Measurements from ENCODE around the gene DDX19B. TPM values are rescaled to one million over a fixed set of nuclear protein-coding genes. Genes with fewer than 3 reads are reported as not detected.
A peak's percentile ranks its signal among the peaks of the same experiment; 100 is the strongest.

The DDX19B gene
- total and polyA plus RNA-seq, 9 of the 15 experiments (the other 6 are each of a cell fraction or from before 2014, with no cell fraction given): 7.0 to 32.9 (median 19.3) TPM

GRCh38 chr16:70331091-70331490 lies 32.1 kb downstream of the DDX19B start:
- ChIA-PET POLR2A (interaction anchor here (0.6 to 2.1 kb wide), 8 partner anchors 9 to 79 kb away, joined by 3 to 7 read pairs (median 4); partner anchors contain the start of genes AARS1 and EXOSC6), CTCF (ENCODE audit: low intra/inter-chr PET ratio) (no interaction called here)
- intact Hi-C loops (cut with micrococcal nuclease) (no loop called here), in situ Hi-C loops (cut with MboI) (no loop called here)
- no TSS peak for BruUV-seq (replicated peaks)
- Histone ChIP-seq H2AFZ (ENCODE audit: low read depth, low read length) (no peak overlapping the region), H3K4me3 (no peak overlapping the region), H3K9me3 (replicated peaks; ENCODE audit: control insufficient read depth, insufficient read depth, low read depth, low read length) (no peaks in the 10 kb centered on the region), H3K9ac (ENCODE audit: insufficient read depth in 1 of 2, low read depth in 2 of 2, low read length in 2 of 2) (no peak overlapping the region), H3K27ac (ENCODE audit: extremely low read depth, low read depth, low read length) (no peak overlapping the region), H3K4me1 (replicated peaks in 1 of 2; ENCODE audit: control insufficient read depth in 2 of 2, insufficient read depth in 2 of 2, low read length in 2 of 2) (peaks cover 4% of the 10 kb centered on the region in 2 experiments; a peak in 3 of 5 replicates), H3K79me2 (ENCODE audit: control insufficient read depth, insufficient read depth, low read length) (no peaks in the 10 kb centered on the region), H3K9me1 (ENCODE audit: control insufficient read depth, insufficient read depth, low read length) (no peaks in the 10 kb centered on the region), H3K27me3 (ENCODE audit: control insufficient read depth in 2 of 2, insufficient read depth in 2 of 2, low read length in 2 of 2) (no peaks in the 10 kb centered on the region), H4K20me1 (replicated peaks; ENCODE audit: control insufficient read depth, insufficient read depth, low read length) (no peaks in the 10 kb centered on the region), H3K4me2 (ENCODE audit: insufficient read depth, low read length) (no peak overlapping the region), H3K36me3 (ENCODE audit: control insufficient read depth, insufficient read depth, low read length) (peaks cover 30% of the 10 kb centered on the region; the same call in 2 of the 3 replicates)
- DNase-seq (ENCODE audit: extremely low read depth in 1 of 4, low spot score in 3 of 4) (no peak), FAIRE-seq (no peak), ATAC-seq (no peak)
- WGBS (ENCODE audit: insufficient coverage, low coverage, missing lambda C conversion rate): 75% methylated on average over 1 of the region's 1 CpG
- TF ChIP-seq KHSRP (IDR thresholded peaks at IDR 0.05) (no peak), ZNF121 (CRISPR knock-in tag; conservative IDR thresholded peaks at IDR 0.05) (0 out of 2 replicates have a peak, but pooled peaks have one; percentile 58)

DNA sequence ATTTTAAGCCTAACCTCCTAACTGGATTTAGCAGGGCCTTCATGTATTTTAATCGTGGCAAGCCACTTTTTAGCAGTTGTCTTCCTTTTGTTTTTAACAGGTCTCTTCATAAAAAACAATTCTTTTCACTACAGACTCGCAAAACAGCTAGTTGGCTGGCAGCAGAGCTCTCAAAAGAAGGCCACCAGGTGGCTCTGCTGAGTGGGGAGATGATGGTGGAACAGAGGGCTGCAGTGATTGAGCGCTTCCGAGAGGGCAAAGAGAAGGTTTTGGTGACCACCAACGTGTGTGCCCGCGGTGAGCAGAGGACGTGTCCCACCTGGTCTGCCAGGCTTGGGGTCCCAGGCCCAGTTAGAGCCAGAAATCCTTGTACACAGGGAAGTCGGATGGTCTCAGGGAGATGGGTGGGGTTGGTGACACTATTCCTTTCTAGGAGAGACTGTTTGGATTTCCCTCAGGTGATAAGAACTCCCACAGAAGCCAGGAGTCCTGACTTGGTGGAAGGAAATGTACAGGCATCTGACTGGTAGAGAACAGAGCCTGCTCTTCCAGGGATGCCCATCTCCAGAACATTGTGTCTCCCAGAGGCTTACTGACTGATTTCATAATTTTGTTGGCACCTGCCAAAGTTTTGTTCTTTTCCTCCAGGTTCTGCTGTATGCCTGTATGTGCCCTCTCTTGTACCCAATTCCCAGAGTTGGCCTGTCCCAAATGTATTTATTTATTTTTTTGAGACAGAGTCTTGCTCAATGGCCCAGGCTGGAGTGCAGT lies 32.8 kb downstream of the DDX19B start:
- H3K4me2 ChIP-seq (ENCODE audit: insufficient read depth, low read length): no peak overlapping the region
- H3K79me2 ChIP-seq (ENCODE audit: control insufficient read depth, insufficient read depth, low read length): no peaks in the 10 kb centered on the region
- H2AFZ ChIP-seq (ENCODE audit: low read depth, low read length): no peak overlapping the region
- H3K27me3 ChIP-seq (ENCODE audit: control insufficient read depth in 2 of 2, insufficient read depth in 2 of 2, low read length in 2 of 2): no peaks in the 10 kb centered on the region
- no peaks in the 10 kb centered on the region for H3K9me1 ChIP-seq (ENCODE audit: control insufficient read depth, insufficient read depth, low read length)
- FAIRE-seq (peak; percentile 91), ATAC-seq (peak; percentile 88), DNase-seq (ENCODE audit: extremely low read depth in 1 of 4, low spot score in 3 of 4) (peak in 2 of 4 experiments; percentile 32 to 33)
- H3K27ac ChIP-seq (ENCODE audit: extremely low read depth, low read depth, low read length): no peak overlapping the region
- no peaks in the 10 kb centered on the region for H4K20me1 ChIP-seq (replicated peaks; ENCODE audit: control insufficient read depth, insufficient read depth, low read length)
- no peaks in the 10 kb centered on the region for H3K9me3 ChIP-seq (replicated peaks; ENCODE audit: control insufficient read depth, insufficient read depth, low read depth, low read length)
- in situ Hi-C loops (cut with MboI) (no loop called here), intact Hi-C loops (cut with micrococcal nuclease) (no loop called here)
- H3K4me3 ChIP-seq: no peak overlapping the region
- no peak overlapping the region for H3K9ac ChIP-seq (ENCODE audit: insufficient read depth in 1 of 2, low read depth in 2 of 2, low read length in 2 of 2)
- CTCF ChIA-PET (ENCODE audit: low intra/inter-chr PET ratio): no interaction called here
- POLR2A ChIA-PET: interaction anchor here (0.6 to 2.1 kb wide), 8 partner anchors 8 to 80 kb away, joined by 3 to 7 read pairs (median 4); partner anchors contain the start of genes AARS1 and EXOSC6
- WGBS (ENCODE audit: insufficient coverage, low coverage, missing lambda C conversion rate): 25% methylated on average over 7 of the region's 9 CpGs
- no TSS peak for BruUV-seq (replicated peaks)
- H3K4me1 ChIP-seq (replicated peaks in 1 of 2; ENCODE audit: control insufficient read depth in 2 of 2, insufficient read depth in 2 of 2, low read length in 2 of 2): peaks cover 4% of the 10 kb centered on the region in 2 experiments; a peak in 3 of 5 replicates
- peaks cover 30% of the 10 kb centered on the region; the same call in 2 of the 3 replicates for H3K36me3 ChIP-seq (ENCODE audit: control insufficient read depth, insufficient read depth, low read length)
- TF ChIP-seq SMAD4 (CRISPR knock-in tag; conservative IDR thresholded peaks at IDR 0.05) (no peak), NONO (IDR thresholded peaks at IDR 0.05; ENCODE audit: low read depth in 2 of 2, low read length in 1 of 2) (no peak), PATZ1 (CRISPR knock-in tag; IDR thresholded peaks at IDR 0.05; ENCODE audit: borderline replicate concordance) (no peak), JUN (IDR thresholded peaks at IDR 0.05; ENCODE audit: borderline replicate concordance, low read depth, low read length) (no peak), JUN (CRISPR knock-in tag; IDR thresholded peaks at IDR 0.05; ENCODE audit: borderline replicate concordance) (no peak), SMC3 (conservative IDR thresholded peaks at IDR 0.05; ENCODE audit: insufficient read depth, low read depth, low read length) (0 out of 2 replicates have a peak, but pooled peaks have one; percentile 29), L3MBTL2 (IDR thresholded peaks at IDR 0.05) (no peak), MED1 (CRISPR knock-in tag; IDR thresholded peaks at IDR 0.05; ENCODE audit: borderline replicate concordance) (no peak)
- TF ChIP-seq, protein P1, sequence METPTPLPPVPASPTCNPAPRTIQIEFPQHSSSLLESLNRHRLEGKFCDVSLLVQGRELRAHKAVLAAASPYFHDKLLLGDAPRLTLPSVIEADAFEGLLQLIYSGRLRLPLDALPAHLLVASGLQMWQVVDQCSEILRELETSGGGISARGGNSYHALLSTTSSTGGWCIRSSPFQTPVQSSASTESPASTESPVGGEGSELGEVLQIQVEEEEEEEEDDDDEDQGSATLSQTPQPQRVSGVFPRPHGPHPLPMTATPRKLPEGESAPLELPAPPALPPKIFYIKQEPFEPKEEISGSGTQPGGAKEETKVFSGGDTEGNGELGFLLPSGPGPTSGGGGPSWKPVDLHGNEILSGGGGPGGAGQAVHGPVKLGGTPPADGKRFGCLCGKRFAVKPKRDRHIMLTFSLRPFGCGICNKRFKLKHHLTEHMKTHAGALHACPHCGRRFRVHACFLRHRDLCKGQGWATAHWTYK (CRISPR knock-in tag; IDR thresholded peaks at IDR 0.05): no peak

Data from K562 (cell line).